ENCODE data around the gene RASL12. TPM values are rescaled to one million over a fixed set of nuclear protein-coding genes. Genes with fewer than 3 reads are reported as not detected.
"Not testable (repeated sequence)": the region's sequence is repeated elsewhere in the genome, so short reads cannot be mapped to it uniquely, and the experiment has no call there.

RASL12 gene
- total RNA-seq, 1 donor from 2014 or later = not detected

DNA sequence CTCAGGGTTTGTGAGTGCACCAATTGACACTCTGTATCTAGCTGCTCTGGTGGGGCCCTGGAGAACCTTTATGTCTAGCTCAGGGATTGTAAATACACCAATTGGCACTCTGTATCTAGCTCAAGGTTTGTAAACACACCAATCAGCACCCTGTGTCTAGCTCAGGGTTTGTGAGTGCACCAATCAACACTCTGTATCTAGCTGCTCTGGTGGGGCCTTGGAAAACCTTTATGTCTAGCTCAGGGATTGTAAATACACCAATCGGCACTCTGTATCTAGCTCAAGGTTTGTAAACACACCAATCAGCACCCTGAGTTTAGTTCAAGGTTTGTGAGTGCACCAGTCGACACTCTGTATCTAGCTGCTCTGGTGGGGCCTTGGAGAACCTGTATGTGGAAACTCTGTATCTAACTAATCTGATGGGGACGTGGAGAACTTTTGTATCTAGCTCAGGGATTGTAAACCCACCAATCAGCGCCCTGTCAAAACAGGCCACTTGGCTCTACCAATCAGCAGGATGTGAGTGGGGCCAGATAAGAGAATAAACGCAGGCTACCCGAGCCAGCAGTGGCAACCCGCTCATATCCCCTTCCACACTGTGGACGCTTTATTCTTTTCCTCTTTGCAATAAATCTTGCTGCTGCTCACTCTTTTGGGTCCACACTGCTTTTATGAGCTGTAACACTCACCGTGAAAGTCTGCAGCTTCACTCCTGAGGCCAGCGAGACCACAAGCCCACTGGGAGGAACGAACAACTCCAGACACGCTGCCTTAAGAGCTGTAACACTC, 8.0 kb upstream of the RASL12 start:
- DNase-seq (ENCODE audit: low read depth, low spot score) = not testable (repeated sequence)

DNA sequence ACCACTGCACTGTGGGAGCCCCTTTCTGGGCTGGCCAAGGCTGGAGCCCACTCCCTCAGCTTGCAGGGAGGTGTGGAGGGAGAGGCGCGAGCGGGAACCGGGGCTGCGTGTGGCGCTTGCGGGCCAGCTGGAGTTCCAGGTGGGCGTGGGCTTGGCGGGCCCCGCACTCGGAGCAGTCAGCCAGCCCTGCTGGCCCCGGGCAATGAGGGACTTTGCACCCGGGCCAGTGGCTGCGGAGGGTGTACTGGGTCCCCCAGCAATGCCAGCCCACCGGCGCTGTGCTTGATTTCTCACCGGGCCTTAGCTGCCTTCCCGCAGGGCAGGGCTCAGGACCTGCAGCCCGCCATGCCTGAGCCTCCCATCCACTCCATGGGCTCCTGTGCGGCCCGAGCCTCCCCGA, 7.2 kb upstream of the RASL12 start:
- DNase-seq (ENCODE audit: low read depth, low spot score) = not testable (repeated sequence)

DNA sequence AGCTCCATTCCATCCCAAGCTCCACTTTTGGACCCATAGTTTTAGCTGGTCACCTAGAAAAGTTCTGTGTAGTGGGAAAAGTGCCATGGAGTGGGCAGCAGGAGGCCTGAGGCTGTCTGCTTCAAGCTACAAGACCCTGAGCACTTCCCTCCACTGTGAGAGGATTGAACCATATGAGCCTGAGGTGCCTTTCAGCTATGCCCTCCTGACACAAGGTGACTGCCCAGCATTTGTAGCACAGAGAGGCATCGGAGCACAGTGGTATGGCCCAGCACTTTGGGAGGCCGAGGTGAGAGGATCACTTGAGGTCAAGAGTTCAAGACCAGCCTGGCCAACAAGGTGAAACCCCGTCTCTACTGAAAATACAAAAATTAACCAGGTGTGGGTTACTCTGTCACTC, 4.8 kb upstream of the RASL12 start:
- DNase-seq (ENCODE audit: low read depth, low spot score) = no peak

DNA sequence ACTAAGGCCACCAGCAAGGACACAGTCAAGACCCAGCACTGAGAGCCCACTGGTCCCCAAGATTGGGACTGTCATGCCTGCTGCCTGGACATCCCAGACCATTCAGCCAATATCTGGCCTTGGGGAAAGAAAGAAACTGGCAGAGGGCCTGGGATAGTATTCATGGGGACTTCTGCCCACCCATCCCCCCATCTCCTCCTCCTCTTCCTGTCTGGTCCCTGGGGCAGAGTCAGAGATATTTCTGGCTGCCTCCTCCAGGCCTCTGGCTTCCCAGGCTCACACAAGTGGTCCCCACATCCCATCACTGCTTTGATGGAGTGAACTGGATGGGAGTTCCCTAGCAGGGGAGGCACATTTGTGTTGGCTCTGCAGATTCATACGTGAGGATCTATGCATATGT, 4.2 kb upstream of the RASL12 start:
- no peak for DNase-seq (ENCODE audit: low read depth, low spot score)

DNA sequence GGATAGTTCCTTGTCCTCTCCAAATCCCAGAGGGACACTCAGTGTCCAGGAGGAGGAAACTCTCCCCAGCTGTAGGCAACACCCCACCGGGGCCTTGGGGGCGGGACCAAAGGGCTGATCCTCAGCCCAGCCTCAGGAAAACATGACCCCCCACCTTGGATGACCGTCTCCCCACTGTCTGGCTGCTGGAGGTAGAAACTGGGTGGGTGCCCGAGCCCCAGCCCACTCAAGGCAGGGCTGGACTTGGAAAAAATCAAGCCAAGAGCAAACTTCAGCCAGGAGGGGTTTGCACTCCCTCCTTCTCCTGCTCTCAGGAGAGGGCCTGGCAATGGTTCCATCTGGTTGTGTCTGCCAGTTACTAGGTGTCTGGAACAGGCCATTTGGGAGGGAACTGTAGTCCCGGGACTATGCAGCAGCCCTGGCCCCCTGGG, 3.6 kb upstream of the RASL12 start:
- no peak for DNase-seq (ENCODE audit: low read depth, low spot score)

DNA sequence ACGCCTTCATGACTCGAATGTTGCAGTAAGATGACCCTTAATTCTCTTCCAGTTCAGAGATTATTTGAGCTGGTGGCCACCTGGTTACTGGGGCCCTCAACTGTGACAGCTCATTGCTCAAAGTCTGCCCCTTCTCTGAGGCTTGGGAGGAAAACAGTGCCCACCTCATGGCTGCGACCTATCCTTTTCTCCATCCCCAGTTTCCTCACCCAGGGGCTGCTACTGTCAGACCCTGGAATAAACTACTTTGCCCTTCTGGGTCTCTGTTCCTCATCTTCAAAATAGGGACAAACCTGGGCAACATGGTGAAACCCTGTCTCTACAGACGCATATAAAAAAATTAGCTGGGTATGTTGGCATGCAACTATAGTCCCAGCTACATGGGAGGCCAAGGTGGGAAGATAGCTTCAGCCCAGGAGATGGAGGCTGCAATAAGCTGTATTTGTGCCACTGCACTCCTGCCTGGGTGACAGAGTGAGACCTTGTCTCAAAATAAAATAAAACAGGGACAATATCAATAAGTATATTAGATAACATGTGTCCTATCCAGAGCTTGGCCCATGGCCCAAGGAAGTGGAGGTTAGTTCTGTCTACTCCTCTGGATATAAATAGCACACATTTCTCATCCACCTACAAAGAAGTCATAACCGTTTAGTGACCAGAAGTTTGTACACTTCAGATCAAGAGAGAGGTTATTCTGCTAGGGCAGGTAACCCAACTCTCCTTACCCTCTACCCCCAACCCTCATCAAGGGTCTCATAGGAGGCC, 2.2 kb upstream of the RASL12 start:
- no peak for DNase-seq (ENCODE audit: low read depth, low spot score)

DNA sequence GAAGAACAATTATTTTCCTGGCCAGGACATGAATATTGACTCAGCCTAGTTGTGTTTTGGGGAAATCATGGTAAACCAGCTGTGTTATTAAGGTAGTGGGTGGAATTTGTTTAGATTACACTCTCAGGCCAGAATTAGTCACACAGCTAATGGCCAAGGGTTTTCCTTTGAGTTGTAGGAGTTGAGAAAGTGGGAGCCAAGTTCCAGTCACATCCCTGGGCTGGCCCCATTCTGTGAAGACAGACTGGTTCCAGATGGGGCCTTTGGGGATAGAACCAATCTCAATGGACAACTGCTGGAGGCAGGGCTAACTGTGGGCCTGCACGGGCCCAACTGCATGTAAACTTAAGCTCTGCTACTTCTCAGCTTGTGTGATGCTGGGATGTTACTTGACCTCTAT, 1.4 kb upstream of the RASL12 start:
- DNase-seq (ENCODE audit: low read depth, low spot score) = no peak

DNA sequence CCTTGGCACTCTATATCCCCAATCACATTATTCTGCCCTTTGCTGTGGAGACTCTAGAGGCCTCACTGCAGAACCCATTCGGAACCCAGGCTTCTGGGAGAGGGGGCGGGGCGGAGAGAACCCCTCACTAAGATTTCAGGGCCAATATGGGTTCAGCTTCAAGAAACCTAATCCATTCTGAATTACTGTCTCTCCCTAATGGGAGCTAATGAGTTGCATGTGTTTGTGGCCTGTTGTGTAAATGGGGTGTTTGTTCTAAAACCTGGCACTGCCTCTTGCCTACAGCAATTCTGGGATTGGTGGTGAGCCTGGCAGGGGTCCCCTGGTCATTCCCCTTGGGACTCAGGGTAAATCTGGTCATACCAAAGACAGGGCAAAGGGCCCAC, 605 bp upstream of the RASL12 start:
- DNase-seq (ENCODE audit: low read depth, low spot score) = no peak

DNA sequence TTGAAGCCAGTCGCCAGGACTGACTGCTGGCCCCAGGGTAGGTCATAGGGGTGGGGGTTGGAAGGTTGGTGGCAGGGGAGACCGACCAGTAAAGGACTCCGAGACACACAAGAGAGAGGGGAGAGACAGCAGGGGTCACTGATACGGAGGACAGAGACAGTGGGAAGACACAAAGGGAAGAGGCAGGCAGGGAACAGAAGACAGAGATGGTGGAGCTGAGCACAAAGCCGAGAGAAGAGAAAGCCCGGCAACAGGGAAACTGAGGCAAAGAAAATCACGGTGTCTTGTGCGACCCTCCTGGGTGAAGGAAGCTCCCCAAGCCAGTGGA, 510 bp downstream of the RASL12 start:
- no peak for DNase-seq (ENCODE audit: low read depth, low spot score)

DNA sequence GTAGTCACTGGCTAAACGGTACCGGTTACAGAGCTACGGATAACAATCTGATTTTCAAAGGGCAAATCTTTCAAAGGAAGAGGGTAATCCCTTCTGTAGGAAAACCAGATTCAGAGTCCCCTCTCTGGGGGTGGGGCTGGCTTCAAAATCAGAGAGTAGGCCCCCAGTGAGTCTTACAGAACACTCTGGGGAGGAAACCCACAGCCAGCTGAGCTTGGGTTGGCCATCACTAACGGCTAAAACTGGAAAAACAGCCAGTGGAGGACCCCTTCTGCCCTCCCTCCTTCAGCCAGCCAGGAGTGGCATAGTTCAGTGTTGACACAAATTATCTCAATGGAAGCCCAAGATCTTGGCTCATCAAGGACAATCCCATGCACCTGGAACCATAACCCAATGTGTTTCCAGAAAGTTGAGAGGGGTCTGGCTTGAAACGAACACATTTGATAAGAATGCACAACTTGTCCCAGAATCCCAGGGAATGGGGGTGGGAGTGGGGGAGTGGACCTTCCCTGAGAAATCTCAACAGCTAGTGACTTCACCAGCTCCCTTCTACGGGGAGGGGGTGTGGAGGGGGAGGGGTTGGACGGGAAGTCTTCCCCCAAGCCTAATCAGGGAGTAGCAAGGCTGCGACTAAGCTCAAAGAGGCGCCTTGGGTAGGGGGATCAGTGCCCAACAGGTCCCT, 1.0 kb downstream of the RASL12 start:
- DNase-seq (ENCODE audit: low read depth, low spot score) = no peak

DNA sequence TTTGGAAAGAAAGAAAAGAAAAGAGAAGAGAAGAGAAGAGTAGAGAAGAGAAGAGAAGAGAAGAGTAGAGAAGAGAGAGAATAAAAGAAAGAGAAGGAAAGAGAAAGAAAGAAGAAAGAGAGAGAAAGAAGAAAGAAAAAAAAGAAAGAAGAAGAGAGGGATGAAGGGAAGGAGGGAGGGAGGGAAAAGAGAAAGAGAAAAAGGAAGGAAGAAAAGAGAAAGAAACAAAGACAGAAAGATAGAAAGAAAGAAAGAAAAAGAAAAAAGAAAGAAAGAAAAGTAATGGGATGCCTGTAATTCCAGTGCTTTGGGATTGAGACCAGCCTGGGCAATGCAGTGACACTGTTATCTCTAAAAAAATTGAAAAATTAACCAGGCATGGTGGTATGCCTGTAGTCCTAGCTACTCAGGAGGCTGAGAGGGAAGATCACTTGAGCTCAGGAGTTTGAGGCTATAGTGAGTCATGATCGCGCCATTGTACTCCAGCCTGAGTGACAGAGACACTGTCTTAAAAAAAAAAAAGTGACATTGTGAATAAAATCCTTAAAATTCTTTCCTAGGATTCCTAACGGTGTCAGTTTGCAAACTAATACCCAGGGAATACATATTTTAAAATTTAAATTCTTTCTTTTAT, 1.7 kb downstream of the RASL12 start:
- no peak for DNase-seq (ENCODE audit: low read depth, low spot score)

DNA sequence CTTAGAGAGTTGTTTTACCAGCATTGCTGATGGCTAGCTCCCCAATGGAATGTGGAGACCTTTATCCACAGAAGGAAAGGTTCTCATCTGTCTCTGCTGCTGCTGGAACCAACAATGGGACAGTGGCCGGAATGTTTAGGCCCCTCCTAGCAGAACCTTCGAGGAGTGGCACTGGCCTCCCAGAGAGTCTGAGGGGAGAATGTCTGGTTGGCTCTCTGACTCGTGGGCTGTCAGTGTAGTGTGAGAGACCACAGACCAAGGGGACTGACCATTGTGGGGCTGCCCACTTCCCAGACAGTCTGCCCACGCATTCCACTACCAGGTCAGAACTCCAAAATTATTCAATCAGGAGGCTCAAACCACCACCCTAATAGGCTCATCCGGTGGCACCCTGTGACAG, 5.1 kb downstream of the RASL12 start:
- no peak for DNase-seq (ENCODE audit: low read depth, low spot score)

DNA sequence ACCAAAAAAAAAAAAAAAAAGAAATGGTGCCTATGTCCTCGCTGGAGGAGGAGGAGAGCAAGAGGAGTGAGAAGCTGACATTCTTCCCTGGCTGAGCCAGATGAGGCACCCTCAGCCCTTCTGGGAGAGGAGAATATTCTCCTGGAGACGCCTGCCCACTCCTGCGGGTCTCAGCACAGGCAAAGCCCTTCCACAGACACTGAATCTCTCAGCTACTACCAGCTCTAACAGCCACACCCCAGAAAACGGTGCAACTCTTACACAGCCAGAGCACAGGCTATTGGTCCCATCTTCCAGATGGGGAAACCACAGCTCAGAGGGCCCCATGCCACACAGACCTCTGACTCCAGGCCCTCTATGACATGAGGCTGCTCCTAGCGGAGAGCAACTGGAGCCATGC, 5.7 kb downstream of the RASL12 start:
- no peak for DNase-seq (ENCODE audit: low read depth, low spot score)

DNA sequence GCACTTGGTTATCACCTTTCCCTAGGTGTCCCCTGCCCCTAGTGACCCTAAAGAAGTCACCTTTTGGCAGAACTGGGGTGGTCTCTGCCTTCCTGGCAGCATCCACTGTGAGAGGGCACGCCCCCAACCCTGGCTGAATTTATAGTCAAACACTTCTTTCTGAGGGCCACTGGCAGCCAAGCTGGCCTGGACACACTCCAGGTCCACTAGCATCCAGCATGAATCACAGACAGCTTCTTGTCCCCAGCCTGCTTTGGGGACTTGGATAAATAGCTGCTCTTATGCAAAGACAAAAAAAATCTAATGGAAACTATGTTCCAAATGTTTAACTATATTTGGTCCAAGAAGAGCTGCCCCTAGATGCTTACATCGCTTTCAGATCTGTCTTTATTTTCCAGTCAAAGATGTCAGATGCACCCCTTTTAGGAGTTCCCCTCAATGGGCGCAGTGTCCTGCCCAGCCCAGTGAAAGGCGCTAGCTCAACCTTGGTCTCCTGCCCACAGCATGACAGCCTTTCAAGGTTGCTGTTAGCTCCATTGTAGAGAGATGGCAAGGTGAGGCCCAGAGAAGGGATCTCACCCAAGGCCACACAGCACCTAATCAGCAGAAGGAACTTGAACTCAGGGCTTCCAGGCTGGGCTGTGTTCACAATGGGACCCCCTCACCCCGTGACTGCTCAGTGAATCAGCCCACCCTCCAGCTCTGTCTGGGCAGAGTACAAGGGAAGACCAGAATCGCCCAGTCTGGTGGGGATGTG, 7.0 kb downstream of the RASL12 start:
- DNase-seq (ENCODE audit: low read depth, low spot score) = no peak

DNA sequence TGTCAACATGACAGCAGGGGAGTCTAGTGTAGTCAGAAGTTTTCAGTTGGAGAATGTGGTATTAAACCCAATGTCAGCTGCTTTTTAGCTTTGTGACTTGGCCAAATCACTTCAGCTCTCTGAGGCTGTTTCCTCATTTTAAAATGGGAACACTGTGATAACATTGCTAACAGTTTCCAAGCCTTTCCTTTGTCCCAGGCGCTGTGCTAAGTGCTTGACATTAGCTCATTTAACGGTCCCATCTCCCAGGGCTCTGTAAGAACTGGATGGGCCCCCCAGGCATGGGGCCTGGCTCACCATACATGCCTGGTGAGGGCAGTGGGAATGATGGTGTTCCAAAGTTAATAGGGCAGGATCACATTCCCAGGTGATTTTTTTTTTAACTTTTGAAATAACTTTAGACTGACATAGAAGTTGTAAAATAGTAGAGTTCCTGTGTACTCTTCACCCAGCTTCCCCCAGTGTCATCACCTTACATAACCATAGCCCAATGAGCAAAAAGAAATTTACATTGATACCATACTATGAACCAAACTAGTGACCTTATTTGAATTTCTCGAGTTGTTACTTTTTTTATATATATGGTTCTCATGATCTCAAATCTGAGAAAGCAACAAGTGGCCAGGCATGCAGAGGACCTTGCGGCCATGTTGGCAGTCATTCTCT, 7.7 kb downstream of the RASL12 start:
- no peak for DNase-seq (ENCODE audit: low read depth, low spot score)

DNA sequence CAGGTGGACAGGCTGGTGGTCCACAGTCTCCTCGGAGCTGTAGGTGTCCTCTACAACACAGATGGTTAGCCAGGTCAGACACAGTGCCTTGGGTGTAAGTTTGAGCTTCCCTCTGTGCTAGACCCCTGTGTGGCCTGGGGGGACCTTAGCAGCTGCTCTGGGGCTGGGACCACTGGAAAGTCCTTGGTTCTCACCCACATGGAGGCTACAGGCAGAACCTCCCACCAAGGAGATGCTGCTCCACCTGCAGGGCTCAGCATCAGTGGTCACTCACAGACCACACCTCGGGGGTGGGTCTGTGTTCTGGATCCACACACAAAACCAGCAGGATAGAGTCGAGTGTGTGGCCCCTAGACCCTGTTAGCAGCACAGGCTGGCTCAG, 8.4 kb downstream of the RASL12 start:
- no peak for DNase-seq (ENCODE audit: low read depth, low spot score)

DNA sequence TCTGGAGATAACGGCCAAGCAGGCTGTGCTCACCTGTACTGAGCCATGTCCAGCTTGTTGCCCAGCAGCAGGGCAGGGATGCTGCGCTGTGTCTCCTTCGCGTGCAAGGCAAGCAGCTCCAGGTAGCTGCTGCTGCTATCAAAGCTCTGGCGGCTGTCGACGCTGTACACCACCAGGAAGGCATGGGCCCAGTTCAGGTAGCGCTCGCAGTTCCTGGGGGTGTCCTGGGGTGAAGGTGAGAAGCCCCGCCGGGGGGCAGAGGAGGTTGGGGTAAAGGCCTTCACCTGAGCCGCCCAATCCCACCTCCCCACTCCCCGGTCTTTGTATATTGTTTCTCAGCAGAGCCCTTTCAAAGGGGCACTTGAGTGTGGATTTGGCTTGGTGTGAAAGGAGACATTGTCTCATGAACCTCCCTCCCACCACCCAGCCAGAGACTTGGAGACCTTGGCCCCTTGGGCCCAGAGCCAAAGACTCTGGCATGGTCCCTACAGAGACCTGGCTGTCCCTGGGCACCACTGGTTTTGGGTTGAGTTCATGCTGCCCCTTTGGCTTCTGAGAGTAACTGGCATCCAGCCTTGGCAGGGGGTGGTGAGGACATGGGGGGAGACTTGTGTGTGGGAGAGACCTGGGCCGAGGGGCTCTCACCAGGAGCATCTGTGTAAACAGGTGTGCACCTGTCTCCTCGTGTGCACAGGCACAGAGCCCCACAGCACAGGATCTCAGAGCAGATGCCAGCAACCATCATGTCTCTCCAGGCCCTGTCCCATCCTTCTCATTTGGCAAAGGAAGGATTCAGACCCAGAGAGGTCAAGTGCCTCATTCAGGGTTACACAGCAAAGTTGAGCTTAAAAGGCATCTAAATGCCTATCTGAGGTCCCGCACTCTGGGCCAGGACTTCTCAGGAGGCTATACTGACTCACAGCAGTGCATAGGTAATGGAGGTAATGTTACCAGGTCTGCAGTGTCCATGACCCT, 9.1 kb downstream of the RASL12 start:
- no peak for DNase-seq (ENCODE audit: low read depth, low spot score)

DNA sequence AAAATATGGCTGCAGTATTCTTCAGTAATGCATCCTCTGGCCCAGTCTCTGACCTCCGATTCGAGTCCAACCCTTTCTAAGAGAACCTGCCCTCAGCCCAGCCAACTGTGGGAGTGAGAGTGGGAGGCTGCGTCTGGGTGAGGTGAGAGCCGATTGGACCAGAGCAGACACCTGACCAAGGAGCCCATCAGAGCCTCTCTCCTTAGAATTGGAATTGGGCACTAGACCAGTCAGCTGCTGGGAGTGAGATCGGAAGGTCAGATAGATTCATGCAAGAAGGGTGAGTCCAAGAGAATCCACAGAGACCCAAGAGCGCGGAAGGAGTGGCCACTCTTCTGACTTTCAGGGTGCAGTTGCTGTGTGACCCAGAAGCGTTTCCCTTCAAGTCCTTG, 10.2 kb downstream of the RASL12 start:
- no peak for DNase-seq (ENCODE audit: low read depth, low spot score)

DNA sequence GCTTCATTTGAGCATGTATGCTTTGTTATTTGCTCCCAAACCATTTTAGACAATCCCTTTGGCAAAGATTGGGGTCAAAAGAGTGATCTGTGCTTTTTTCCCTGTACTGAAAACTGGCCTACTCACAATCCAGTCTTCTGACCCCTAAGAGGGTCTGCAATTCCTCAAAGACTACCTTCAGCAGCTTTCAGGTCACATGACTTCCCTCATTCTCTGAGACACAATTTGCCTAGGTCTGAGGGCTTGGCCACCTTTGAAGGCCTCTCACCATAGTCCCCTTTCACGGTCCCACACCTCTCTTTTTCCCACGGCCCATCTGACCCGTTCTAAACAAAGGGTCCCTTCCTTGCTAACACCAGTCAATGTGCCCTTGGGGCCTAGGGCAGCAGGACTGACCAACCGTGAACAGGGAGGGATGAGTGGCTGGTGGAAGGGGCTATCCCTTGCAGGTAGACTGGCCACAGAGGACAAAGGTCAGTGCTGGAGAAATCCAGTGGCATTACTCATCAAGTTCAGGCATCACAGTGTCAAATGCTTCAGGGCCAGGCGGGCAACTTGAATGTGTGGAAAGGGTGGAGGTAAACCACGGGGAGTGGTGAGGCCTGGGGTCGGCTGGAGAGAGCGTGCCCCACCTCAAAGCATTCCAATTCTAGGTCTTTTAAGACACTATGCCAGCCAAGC, 10.8 kb downstream of the RASL12 start:
- DNase-seq (ENCODE audit: low read depth, low spot score) = no peak

All from pulmonary artery endothelial cell (primary cell).